PC-3 (cell line): ENCODE measurements around the gene ITLN2.
"Not testable (repeated sequence)": the region's sequence is repeated elsewhere in the genome, so short reads cannot be mapped to it uniquely, and the experiment has no call there.

Experiments used
- CTCF ChIP-seq: fragments of 300-600 bp; sonication (generic); conservative IDR thresholded peaks from 2 replicates; pipeline ENCODE4 v1.5.1; 2017; ENCODE audit warnings: antibody characterized with exemption, low read depth, mild to moderate bottlenecking, low read length
- EZH2 ChIP-seq: fragments of 300-600 bp; sonication (generic); IDR thresholded peaks from one replicate; pipeline ENCODE4 v1.6.1; 2017; ENCODE audit warnings: antibody characterized with exemption, mild to moderate bottlenecking, low read length; ENCODE audit not compliant: unreplicated experiment

GRCh38 chr1:160936666-160937065, 17.9 kb downstream of the ITLN2 start:
- not testable (repeated sequence) for TF ChIP-seq CTCF, EZH2
